GM06990 (cell line): Measurements from ENCODE around the gene VSTM4.

Source experiments
- DNase-seq: peaks from one replicate; pipeline ENCODE4 v3.0.0-alpha.2; 2011; ENCODE audit not compliant: insufficient read length; ENCODE audit errors: extremely low read depth
- H3K27me3 ChIP-seq: replicated peaks from 2 replicates; pipeline ENCODE4 v1.6.0; 2011; ENCODE audit warnings: low read length; ENCODE audit not compliant: control insufficient read depth, insufficient read depth
- H3K36me3 ChIP-seq: 2 replicates; pipeline ENCODE4 v1.5.1; 2011; ENCODE audit warnings: low read length; ENCODE audit not compliant: control insufficient read depth, insufficient read depth
- H3K4me3 ChIP-seq: replicated peaks from 2 replicates; pipeline ENCODE4 v1.5.1; 2011; ENCODE audit warnings: low read depth, mild to moderate bottlenecking, control low read depth, low read length
- TF ChIP-seq, protein P1 (sequence below): IDR thresholded peaks from 2 replicates; pipeline ENCODE4 v1.5.1; 2011; ENCODE audit warnings: low read length, control low read depth, mild to moderate bottlenecking, inconsistent platforms; ENCODE audit not compliant: insufficient read depth, poor library complexity, severe bottlenecking

VSTM4 gene

DNA sequence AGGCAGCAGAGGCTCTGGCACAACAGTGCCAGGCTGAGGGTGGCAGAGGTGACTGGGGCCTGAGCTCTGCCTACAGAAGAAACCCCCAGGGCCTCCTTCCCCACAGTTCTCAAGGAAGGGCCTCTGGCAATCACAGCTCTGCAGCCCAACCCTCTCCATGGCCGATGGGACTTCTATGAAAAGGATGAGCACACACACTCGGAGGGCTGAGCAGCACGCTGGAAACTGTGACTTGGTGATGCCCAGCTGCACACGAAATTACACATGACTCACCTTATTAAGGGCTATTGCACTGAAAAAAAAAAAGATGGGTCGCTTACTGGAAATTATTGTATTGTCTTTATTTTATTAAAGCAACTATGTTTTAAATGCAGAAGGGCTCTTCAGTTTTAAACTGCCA lies 132.7 kb downstream of the VSTM4 start:
- H3K27me3 ChIP-seq: no peaks in the 10 kb centered on the region
- peaks cover 15% of the 10 kb centered on the region for H3K36me3 ChIP-seq
- H3K4me3 ChIP-seq: no peak overlapping the region
- TF ChIP-seq, protein P1, sequence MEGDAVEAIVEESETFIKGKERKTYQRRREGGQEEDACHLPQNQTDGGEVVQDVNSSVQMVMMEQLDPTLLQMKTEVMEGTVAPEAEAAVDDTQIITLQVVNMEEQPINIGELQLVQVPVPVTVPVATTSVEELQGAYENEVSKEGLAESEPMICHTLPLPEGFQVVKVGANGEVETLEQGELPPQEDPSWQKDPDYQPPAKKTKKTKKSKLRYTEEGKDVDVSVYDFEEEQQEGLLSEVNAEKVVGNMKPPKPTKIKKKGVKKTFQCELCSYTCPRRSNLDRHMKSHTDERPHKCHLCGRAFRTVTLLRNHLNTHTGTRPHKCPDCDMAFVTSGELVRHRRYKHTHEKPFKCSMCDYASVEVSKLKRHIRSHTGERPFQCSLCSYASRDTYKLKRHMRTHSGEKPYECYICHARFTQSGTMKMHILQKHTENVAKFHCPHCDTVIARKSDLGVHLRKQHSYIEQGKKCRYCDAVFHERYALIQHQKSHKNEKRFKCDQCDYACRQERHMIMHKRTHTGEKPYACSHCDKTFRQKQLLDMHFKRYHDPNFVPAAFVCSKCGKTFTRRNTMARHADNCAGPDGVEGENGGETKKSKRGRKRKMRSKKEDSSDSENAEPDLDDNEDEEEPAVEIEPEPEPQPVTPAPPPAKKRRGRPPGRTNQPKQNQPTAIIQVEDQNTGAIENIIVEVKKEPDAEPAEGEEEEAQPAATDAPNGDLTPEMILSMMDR: no peak
- no peak for DNase-seq

DNA sequence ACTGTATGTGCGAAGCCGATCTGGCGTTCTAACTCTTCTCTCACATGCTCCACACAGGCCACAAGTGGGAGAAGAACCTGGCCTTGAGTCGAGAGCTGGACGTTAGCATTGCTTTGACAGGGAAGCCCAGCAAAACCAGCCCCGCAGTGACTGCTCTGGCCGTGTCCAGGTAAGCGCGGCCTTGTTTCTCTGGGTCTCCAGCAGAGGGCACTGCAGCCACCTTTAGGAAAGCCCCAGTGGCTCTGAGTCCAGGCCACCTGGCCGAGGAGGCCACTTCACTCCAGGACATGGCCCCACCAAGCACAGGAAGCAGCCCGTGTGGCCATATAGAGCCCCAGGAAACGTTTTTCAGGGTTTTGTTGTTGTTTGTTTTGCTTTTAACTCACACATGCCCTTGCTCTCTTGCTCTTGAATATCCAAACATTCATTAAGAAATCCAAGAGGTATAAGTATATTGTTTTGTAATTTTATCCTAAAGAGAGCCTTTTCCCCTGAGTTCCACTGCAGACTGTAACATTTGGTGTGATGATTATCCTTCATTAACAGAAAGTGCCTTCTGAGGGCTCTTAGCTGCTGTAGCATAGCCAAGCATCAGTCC lies 133.9 kb downstream of the VSTM4 start:
- Histone ChIP-seq H3K36me3 (peaks cover 23% of the 10 kb centered on the region), H3K4me3 (no peak overlapping the region), H3K27me3 (no peaks in the 10 kb centered on the region)
- TF ChIP-seq, protein P1: peak; percentile 86
- peak; percentile 31 for DNase-seq

DNA sequence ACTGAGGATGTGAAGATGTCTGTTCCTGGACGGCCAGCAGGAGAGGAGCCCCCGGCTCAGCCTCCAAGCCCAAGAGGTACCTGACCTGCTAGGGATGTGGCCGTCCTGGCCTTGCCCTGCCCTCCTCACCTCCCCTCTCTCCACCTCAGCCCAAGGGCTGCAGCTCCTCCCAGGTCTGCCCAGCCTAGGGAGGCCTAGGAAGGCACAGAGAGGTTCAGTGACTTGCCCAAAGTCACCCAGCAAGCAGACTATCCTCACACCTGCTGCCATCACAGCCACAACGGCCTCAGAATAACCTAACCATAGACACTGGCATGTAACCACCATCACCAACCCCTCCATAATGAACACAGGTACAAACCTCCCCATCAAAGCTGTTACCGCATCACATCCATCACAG lies 137.0 kb downstream of the VSTM4 start:
- no peak for DNase-seq
- TF ChIP-seq, protein P1: no peak
- Histone ChIP-seq H3K36me3 (peaks cover 32% of the 10 kb centered on the region), H3K27me3 (no peaks in the 10 kb centered on the region), H3K4me3 (no peak overlapping the region)

DNA sequence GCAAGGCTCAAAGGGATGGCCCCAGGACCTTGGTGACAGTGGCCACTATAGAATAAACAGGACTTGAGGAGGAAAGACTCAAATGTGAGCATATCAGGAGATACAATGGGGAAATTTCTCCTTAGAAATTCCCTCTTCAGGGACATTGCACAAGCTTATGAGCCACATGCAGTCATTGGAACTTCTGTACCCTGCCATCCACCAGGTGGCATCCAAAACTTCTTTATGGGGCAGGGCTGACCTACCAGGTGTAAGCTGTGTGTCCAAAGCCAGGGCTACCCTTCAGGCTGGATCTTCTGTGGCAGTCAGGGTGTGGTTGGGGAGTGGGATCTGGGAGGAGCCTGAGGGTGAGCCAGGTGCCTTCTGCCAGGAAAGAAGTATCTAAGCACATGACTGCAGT lies 139.1 kb downstream of the VSTM4 start:
- Histone ChIP-seq H3K36me3 (peaks cover 25% of the 10 kb centered on the region), H3K4me3 (no peak overlapping the region), H3K27me3 (no peaks in the 10 kb centered on the region)
- no peak for DNase-seq
- TF ChIP-seq, protein P1: peak; percentile 37

DNA sequence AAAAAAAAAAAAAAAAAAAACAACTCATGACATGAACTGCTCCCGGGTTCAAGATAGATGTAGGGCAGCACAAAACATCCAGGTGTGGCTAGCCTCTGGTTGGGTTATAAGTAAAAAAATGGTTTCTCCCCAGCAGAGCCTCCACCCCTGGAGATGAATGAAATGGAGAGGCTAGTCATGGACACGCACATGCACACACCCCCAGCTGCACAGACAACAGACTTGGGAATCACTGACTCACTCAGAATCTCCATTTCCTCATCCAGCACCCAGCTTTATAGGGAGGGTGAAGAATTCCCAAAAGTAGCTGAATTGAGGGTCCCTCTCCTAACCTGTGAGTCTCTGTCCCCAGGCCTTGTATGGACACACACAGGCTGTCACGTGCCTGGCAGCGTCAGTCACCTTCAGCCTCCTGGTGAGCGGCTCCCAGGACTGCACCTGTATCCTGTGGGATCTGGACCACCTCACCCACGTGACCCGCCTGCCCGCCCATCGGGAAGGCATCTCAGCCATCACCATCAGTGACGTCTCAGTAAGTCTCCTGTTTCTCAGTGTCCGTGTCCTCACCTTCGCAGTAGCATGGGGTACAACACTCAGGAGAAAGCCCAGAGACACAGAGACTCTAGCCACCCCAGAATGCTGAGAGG lies 140.7 kb downstream of the VSTM4 start:
- no peaks in the 10 kb centered on the region for H3K27me3 ChIP-seq
- TF ChIP-seq, protein P1: no peak
- no peak for DNase-seq
- peaks cover 26% of the 10 kb centered on the region for H3K36me3 ChIP-seq
- H3K4me3 ChIP-seq: no peak overlapping the region

DNA sequence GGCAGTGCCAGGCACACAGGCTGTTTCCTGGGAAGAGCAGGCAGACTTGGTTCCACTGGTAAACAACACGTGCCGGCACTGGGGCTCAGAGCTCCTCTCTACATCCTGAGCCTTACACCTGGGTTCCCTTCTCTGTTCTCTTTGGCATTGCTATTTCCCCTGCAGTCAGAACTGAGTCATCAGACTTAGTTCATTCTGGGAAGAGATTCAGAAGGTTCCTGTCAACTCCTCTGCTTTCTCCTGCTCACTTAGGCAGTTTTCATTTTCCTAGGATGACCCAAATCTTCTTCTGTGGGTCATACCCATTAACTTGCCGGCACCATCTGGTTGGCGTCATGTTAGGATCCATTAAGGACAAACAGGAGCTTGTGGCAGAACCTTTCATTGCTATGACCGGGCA lies 142.3 kb downstream of the VSTM4 start:
- no peaks in the 10 kb centered on the region for H3K27me3 ChIP-seq
- H3K36me3 ChIP-seq: peaks cover 35% of the 10 kb centered on the region
- TF ChIP-seq, protein P1: no peak
- no peak overlapping the region for H3K4me3 ChIP-seq
- DNase-seq: no peak
